Measurements from ENCODE around the gene AURKB. TPM values are rescaled to one million over a fixed set of nuclear protein-coding genes. Genes with fewer than 3 reads are reported as not detected.

The AURKB gene
- total RNA-seq (2014; rRNA removed): 81.3 and 93.4 TPM in 2 replicates
- polyA plus RNA-seq (2012): 50.2 TPM

DNA sequence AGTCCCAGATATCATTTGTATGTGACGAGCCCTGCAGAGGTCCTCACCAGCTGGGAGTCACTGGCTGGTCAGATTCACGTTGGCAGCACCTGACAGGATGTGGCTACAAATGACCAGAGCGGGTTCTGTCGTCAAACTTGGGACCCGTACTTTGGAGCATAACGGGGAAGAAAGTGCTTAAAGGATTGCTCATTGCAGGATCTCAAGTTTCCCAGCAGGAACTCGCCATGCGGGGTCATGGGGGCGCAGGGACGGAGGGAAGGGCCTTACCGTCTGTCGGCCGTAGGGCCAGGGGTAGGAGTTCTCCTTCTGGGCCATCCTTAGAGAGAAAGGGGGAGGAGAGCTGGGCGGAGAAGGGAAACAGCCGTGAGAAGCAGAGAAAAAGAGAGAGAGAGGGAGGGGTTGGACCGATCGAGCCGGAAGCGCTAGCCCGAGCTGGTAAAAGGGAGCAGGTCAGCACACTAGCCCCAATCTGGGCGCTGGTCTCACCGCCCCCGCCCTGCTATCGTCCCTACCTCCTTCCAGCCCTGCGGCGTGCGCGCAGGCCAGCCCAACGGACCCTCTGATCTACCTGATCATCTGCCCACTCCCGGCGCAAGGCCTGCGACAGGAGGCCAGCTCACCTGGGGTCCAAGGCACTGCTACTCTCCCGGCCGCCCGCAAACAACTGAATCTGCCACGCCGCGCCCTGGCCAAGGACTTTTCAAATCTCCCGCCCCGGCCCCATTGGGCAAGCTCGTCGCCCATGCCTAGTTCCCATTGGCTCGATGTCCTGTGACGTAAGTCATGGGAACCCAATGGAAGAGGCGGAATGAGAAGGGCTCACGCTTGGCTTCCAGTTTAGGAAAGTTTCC is at the start of gene AURKB:
TSS of gene AURKB (minus strand) at position 669 of the 854 bp plus-strand sequence. CDS start at position 318, 351 bp downstream.
- DNase-seq (ENCODE audit: low read depth): peak; percentile 98

DNA sequence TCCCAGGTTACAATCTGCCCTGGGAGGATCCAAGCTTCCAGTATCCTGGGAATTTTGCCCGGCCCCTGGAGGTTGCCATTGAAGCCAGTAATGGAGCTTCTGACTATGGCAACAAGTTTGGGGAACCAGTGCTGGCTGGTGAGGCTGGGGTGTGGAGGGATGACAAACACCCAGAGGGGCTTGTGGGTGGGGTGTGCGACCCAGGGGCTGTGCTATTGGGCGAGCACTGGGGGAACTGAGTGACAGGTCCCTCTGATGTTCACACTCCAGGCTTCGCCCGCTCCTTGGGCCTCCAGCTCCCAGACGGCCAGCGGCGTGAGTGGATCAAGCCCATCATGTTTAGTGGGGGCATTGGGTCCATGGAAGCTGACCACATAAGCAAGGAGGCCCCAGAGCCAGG is 47.4 kb upstream of the AURKB start:
- DNase-seq (ENCODE audit: low read depth): no peak

DNA sequence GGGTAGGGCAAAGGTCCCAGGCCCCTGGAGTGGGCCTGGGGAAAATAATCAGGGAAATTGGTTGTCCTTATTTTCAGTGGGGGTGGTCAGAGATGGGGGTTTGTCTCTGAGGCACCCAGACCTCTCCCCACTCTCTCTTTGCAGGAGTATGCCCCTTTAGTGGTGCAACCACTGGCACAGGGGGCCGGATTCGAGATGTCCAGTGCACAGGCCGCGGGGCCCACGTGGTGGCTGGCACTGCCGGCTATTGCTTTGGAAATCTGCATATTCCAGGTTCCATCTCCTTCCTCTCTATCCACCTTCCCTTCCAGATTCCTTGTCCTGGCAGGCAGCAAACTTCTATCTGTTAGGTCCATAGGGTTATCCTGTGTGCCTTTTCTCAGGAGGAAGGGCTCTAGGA is 46.3 kb upstream of the AURKB start:
- no peak for DNase-seq (ENCODE audit: low read depth)

DNA sequence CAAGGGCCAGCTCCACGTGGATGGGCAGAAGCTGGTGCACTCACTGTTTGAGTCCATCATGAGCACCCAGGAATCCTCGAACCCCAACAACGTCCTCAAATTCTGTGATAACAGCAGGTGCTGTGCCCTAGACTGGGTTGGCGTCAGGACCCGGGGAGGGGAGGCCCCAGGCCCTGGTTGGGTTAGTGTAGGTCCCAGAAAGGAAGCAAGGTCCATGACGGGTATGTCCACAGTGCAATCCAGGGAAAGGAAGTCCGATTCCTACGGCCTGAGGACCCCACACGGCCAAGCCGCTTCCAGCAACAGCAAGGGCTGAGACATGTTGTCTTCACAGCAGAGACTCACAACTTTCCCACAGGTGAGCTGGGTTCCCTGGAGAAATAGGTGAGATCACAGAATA is 45.9 kb upstream of the AURKB start:
- no peak for DNase-seq (ENCODE audit: low read depth)

GRCh38 chr17:8255499-8255898 is 45.1 kb upstream of the AURKB start:
- no peak for DNase-seq (ENCODE audit: low read depth)

DNA sequence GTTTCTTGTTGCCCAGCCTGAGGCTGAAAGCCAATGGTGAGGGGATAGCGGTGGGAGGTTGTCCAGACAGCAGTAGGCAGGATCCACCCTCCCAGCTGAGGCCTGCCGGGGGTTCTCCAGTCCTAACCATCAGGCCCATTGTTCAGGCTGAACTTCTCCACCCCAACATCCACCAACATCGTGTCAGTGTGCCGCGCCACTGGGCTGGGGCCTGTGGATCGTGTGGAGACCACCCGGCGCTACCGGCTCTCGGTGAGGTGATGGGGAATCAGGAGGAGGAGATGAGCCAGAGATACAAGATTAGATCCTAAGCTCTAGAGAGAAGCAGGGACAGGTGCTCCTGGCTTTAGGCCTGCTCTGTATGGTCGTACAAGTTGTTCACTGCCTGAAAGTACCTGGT is 44.5 kb upstream of the AURKB start:
- no peak for DNase-seq (ENCODE audit: low read depth)

DNA sequence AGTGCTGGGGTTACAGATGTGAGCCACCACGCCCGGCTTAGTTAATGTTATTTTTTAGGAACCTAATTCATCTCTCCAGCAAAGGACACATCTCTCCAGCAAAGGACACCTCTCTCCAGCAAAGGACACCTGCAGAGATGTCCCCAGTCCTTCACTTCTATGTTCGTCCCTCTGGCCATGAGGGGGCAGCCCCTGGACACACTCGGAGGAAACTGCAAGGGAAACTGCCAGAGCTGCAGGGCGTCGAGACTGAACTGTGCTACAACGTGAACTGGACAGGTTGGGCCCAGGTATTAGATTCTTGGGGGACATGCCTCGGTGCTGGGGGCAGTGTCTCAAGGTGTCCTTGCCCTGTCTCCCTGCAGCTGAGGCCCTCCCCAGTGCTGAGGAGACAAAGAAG is 43.4 kb upstream of the AURKB start:
- DNase-seq (ENCODE audit: low read depth): no peak

DNA sequence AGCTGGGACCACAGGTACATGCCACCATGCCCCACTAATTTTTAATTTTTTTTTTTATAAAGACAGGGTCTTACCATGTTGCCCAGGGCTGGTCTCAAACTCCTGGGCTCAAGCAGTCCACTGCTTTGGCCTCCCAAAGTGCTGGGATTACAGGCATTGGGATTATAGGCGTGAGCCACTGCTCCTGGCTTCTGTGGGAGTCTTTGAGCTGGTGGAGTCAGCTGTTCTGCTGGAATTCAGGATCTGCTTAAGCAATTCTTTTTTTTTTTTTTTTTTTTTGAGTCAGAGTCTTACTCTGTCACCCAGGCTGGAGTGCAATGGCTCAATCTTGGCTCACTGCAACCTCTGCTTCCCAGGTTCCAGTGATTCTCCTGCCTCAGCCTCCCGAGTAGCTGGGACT is 41.0 kb upstream of the AURKB start:
- DNase-seq (ENCODE audit: low read depth): peak; percentile 29

- no peak for DNase-seq (ENCODE audit: low read depth)
Measured at GRCh38 chr17:8249621-8250500, 39.5 kb upstream of the AURKB start.

DNA sequence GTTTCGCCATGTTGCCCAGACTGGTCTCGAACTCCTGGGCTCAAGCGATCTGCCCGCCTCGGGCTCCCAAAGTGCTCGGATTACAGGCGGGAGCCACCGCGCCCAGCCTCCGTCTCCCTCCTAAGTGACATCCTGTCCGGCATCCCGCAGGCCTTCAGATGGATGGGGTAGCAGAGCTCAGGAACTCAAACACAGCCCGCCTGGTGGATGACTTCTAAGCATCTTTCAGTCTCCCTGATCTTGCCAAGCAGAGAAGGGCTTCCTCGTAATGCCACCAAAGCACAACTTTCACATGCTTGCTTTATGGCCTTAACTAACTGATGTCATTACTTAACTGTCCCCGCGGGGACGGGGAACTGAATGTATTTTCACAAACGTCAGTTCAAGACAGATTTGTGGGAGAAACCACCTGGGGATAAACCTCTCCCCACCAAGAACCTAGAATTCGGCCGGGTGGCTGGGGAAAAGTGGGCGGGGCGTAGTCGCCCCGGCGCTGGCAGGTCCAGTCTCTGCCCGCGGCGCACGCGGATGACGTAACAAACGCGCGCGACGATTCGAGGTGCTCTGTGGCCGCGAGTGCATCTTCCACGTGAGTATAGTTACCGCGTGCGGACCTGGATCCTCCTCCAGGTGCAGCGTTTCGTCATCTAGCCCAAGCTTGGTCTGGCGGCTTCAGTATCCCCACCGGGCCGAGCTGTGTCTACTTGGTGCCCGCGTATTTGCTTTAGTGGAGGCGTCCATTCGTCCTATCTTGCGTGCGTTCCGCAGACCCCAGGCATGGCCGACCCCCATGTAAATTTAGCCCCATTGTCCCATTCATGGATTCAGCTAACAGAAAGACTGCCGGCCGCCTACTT is 38.6 kb upstream of the AURKB start, which contains the start of gene PFAS:
TSS of gene PFAS (plus strand) at position 539 of the 857 bp plus-strand sequence. CDS start 4,649 bp downstream, outside the sequence.
- DNase-seq (ENCODE audit: low read depth): peak; percentile 90

DNA sequence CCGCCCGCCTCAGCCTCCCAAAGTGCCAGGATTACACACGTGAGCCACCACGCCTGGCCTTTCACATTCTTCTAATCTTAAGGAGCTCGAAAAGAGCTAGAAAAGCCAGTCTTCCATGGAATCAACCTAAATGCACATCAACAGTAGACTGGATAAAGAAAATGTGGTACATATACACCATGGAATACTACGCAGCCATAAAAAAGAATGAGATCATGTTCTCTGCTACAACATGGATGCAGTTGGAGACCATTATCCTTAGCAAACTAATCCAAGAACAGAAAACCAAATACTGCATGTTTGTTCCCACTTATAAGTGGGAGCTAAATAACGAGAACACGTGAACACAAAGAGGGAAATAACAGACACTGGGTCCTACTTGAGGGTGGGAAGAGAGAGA is 34.4 kb upstream of the AURKB start:
- no peak for DNase-seq (ENCODE audit: low read depth)

DNA sequence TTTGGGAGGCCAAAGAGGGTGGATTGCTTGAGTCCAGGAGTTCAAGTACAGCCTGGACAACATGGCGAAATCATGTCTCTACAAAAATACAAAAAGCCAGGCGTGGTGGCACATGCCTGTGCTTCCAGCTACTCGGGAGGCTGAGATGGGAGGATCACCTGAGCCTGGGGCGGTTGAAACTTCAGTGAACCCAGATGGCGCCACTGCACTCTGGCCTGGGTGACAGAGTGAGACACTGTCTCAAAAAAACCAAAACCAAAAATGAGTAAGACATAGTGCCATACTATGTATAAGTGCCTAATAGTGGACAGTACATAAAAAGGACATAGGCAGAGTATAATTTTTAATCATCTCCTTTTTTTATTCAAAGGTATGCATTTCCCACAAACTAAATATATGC is 33.5 kb upstream of the AURKB start:
- DNase-seq (ENCODE audit: low read depth): no peak

DNA sequence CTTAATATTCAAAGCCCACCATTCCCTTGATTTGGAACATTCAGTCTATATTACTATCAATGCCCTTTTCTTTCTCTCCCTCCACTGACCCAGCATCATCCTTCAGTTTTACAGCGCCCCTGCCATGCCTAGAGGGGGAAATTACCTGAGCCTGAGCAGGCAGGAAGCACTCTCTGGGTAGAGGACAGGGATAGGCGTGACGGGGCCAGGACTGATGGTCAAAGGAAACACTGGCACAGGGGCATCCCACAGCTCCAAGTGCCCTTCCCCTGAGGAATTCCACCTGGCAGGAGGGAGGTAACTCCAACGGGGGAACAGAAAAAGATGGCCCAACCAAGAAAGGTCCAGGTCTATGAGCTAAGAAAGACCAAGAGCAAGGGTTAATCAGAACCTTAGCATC is 27.5 kb upstream of the AURKB start:
- no peak for DNase-seq (ENCODE audit: low read depth)

DNA sequence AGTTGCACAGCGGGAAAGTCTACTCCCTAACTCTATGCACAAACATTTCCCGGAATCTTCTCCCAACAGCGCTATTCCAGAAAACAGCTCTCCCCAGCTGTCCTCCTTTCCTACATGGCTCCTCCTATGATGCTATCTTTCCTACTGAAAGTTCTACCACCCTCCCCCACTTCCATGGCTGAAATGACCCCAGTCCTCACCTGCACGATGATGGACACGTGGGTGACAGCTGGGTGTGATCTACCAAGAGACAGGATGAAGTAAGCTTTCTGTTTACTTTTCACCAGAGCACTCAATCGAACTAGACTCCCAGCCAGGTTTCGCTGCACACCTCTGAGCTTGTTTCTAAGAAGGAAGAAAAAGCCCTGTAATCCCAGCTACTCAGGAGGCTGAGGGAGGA is 26.8 kb upstream of the AURKB start:
- DNase-seq (ENCODE audit: low read depth): no peak

GRCh38 chr17:8235676-8236075 is 25.3 kb upstream of the AURKB start:
- no peak for DNase-seq (ENCODE audit: low read depth)

- no peak for DNase-seq (ENCODE audit: low read depth)
Measured at GRCh38 chr17:8234361-8235270, 24.2 kb upstream of the AURKB start.

- no peak for DNase-seq (ENCODE audit: low read depth)
Measured at GRCh38 chr17:8231701-8232100, 21.3 kb upstream of the AURKB start.

- no peak for DNase-seq (ENCODE audit: low read depth)
Measured at GRCh38 chr17:8227238-8227581, 16.8 kb upstream of the AURKB start.

DNA sequence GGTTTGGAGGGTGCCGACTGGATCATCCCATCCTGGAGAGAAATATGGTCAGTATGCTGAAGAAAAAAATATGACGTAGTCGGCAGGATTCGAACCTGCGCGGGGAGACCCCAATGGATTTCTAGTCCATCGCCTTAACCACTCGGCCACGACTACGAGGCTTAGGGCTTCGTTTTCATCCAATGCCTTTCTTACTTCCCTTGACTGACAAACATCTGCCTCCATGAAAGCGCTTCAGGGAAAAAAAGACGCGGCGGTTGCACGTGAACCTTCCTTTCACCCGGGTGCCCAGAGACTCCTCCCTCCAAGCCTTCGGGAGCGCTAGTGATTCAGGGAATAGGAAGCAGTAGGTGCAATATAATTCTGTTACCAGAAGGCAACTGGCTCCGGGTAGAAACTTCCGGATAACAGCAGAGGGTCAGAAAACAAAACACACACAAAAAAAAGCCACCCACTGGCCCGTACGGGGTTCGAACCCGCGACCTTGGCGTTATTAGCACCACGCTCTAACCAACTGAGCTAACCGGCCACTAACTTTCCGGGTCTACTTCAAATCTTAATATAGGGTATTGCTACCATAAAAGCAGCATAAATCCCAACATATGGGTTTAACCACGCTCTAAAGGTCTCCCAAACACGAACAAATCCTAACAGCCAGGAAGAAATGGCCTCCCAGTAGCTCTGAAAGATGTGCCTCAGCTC is 16.3 kb upstream of the AURKB start:
- DNase-seq (ENCODE audit: low read depth): peak; percentile 91

Data from LHCN-M2 (cell line).